Measurements from ENCODE around the gene PUS10. TPM values are rescaled to one million over a fixed set of nuclear protein-coding genes. Genes with fewer than 3 reads are reported as not detected.

PUS10 gene
- total RNA-seq, 1 experiment from 2014 or later: 5.6 TPM

DNA sequence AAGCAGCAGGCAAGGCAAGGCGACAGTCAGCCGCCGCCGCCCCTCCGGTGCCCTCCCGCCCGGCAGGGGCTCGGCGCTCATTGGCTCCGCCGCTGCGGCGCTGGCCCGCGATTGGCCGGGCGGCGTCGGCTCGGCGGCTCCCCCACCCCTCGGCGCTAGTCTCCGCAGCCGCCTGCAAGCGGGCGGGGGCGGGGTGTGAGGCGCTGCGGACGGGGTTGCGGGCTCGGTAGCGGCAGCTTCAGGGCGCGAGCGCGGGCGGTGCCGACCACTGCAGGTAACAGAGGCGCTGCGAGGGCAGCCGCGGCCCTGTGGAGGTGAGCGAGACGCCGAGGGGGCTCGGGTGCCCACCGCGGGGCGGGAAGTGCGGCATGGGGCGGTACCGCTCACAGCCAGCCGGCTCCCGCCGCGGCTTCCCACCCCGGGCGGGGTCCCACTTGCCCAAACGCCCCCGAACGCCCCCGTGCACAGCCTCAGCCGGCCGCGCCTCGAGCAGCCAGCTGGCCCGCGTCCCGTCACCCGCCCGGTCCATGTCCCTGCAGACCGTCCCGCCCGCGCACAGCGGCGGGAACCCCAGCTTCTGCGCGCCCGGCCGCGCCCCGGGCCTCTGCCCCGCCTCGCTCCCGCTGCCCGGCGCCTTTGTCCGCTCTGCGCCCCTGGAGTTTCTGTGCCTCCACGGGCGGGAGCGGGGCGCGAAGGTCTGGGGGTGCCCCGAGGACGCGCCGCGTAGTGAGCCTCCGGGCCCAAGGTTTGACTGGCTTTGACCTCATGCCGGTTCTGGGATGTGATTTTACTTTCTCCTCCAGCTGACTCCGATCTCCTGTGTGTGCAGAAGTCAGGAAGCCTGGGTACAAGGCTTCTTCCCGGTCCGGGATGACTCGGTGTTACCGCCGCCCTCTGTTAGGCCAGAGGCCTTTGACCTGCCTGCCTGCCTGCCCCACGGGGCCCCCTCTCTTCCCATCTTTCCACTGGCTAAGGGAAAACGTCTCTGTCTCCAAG lies 48.0 kb upstream of the PUS10 start, which contains the start of gene SANBR:
SANBR (plus strand) TSS at position 158 of the 996 bp plus-strand sequence. CDS start 4,480 bp downstream, outside the sequence.
- H3K79me2 ChIP-seq (ENCODE audit: insufficient read depth, low read length): no peaks in the 10 kb centered on the region
- no peaks in the 10 kb centered on the region for H3K9me3 ChIP-seq (ENCODE audit: control insufficient read depth in 1 of 2, insufficient read depth in 1 of 2, low read depth in 1 of 2, low read length in 2 of 2)
- H3K4me2 ChIP-seq (ENCODE audit: low read length): peak within 1 kb of the TSS; percentile 89
- CTCF ChIA-PET: no interaction called here
- no peaks in the 10 kb centered on the region for H3K9me2 ChIP-seq (ENCODE audit: insufficient read depth)
- ATAC-seq (peak; percentile 96), DNase-seq (ENCODE audit: low read depth, low spot score) (peak; percentile 75)
- peak within 1 kb of the TSS; percentile 69 for H3K9ac ChIP-seq (ENCODE audit: low read length)
- peaks cover 6 to 16% of the 10 kb centered on the region in 2 experiments; a peak in 3 of 4 replicates for H3K4me1 ChIP-seq (ENCODE audit: control insufficient read depth in 1 of 2, insufficient read depth in 2 of 2, low read length in 2 of 2)
- H3K4me3 ChIP-seq (replicated peaks in 1 of 2; ENCODE audit: low read depth in 1 of 2, low read length in 2 of 2): peak within 1 kb of the TSS; percentile 58 to 70
- TF ChIP-seq EZH2 (IDR thresholded peaks at IDR 0.05): no peak
- peak; percentile 54 for TF ChIP-seq YY1 (IDR thresholded peaks at IDR 0.05; ENCODE audit: extremely low read depth, insufficient replicate concordance, low read depth, low read length)
- peak; percentile 57; the same call in 1 of the 2 replicates for TF ChIP-seq ZFX (IDR thresholded peaks at IDR 0.05)
- TF ChIP-seq, protein P1, sequence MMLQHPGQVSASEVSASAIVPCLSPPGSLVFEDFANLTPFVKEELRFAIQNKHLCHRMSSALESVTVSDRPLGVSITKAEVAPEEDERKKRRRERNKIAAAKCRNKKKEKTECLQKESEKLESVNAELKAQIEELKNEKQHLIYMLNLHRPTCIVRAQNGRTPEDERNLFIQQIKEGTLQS (IDR thresholded peaks at IDR 0.05): no peak
- TF ChIP-seq POLR2A (IDR thresholded peaks at IDR 0.05; ENCODE audit: borderline replicate concordance, extremely low read depth, insufficient read depth, insufficient read length): peak; percentile 37
- no peak for TF ChIP-seq SRF (IDR thresholded peaks at IDR 0.05; ENCODE audit: low read depth)
- no peak for TF ChIP-seq ZNF274 (IDR thresholded peaks at IDR 0.05; ENCODE audit: low read depth, low read length)
- TF ChIP-seq EGR1 (IDR thresholded peaks at IDR 0.05; ENCODE audit: low read depth): peak; percentile 65; the same call in 1 of the 2 replicates
- TF ChIP-seq RAD21 (IDR thresholded peaks at IDR 0.05; ENCODE audit: low read depth): no peak
- TF ChIP-seq TCF7L2 (IDR thresholded peaks at IDR 0.05; ENCODE audit: borderline replicate concordance, extremely low read depth, insufficient read depth, insufficient read length): peak; percentile 63
- 0 out of 2 replicates have a peak, but pooled peaks have one; percentile 19 for TF ChIP-seq CBX3 (IDR thresholded peaks at IDR 0.05; ENCODE audit: low read depth)
- peak; percentile 74 for TF ChIP-seq POLR2AphosphoS5 (IDR thresholded peaks at IDR 0.05; ENCODE audit: low read depth, low read length)
- no peak for TF ChIP-seq FOSL1 (IDR thresholded peaks at IDR 0.05; ENCODE audit: low read depth)
- no peak for TF ChIP-seq ELF1 (IDR thresholded peaks at IDR 0.05; ENCODE audit: borderline replicate concordance, low read depth)
- TF ChIP-seq, protein P2, sequence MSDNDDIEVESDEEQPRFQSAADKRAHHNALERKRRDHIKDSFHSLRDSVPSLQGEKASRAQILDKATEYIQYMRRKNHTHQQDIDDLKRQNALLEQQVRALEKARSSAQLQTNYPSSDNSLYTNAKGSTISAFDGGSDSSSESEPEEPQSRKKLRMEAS (IDR thresholded peaks at IDR 0.05): peak; percentile 67
- TF ChIP-seq, protein P3, sequence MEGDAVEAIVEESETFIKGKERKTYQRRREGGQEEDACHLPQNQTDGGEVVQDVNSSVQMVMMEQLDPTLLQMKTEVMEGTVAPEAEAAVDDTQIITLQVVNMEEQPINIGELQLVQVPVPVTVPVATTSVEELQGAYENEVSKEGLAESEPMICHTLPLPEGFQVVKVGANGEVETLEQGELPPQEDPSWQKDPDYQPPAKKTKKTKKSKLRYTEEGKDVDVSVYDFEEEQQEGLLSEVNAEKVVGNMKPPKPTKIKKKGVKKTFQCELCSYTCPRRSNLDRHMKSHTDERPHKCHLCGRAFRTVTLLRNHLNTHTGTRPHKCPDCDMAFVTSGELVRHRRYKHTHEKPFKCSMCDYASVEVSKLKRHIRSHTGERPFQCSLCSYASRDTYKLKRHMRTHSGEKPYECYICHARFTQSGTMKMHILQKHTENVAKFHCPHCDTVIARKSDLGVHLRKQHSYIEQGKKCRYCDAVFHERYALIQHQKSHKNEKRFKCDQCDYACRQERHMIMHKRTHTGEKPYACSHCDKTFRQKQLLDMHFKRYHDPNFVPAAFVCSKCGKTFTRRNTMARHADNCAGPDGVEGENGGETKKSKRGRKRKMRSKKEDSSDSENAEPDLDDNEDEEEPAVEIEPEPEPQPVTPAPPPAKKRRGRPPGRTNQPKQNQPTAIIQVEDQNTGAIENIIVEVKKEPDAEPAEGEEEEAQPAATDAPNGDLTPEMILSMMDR (IDR thresholded peaks at IDR 0.05 in 2 of 3, conservative IDR thresholded peaks at IDR 0.05 in 1 of 3; ENCODE audit: borderline replicate concordance in 1 of 3, insufficient read depth in 1 of 3, low read depth in 2 of 3, low read length in 2 of 3): no peak
- TF ChIP-seq SP1 (IDR thresholded peaks at IDR 0.05; ENCODE audit: low read depth): peak; percentile 37; the same call in 1 of the 2 replicates
- POLR2A ChIA-PET: no interaction called here
- intact Hi-C loops (cut with micrococcal nuclease): loop anchor here (2.0 kb wide), 1 partner anchor 111 kb away; no protein-coding TSS in a partner anchor
- no peaks in the 10 kb centered on the region for H3K27me3 ChIP-seq (ENCODE audit: insufficient read depth, low read length)
- BruUV-seq (replicated peaks): no TSS peak
- H3K27ac ChIP-seq (ENCODE audit: low read depth, low read length): peak within 1 kb of the TSS; percentile 72
- H4K20me1 ChIP-seq (ENCODE audit: insufficient read depth): no peaks in the 10 kb centered on the region
- no peaks in the 10 kb centered on the region; a peak in 1 of 4 replicates for H3K36me3 ChIP-seq (ENCODE audit: control insufficient read depth in 1 of 2, insufficient read depth in 2 of 2, low read length in 2 of 2)
- H2AFZ ChIP-seq (ENCODE audit: low read depth, low read length, poor library complexity, severe bottlenecking): peak within 1 kb of the TSS; percentile 87
- RAD21 ChIA-PET (ENCODE audit: low non-redundant PET in 1 of 2, low total read pairs in 2 of 2, uncharacterized antibody in 2 of 2, unreplicated experiment in 2 of 2): interaction anchor here in 1 of 2 experiments (0.6 kb wide), 3 partner anchors 63 to 115 kb away, joined by 3 to 4 read pairs (median 3); no protein-coding TSS in a partner anchor

Measured in HCT116 (cell line).